D341Med (cell line): Measurements from ENCODE around the gene KAZN.
A peak's percentile ranks its signal among the peaks of the same experiment; 100 is the strongest.

ENCODE experiments used
- DNase-seq: peaks from one replicate; pipeline ENCODE4 v3.0.0; 2012; ENCODE audit warnings: low spot score

Gene KAZN

GRCh38 chr1:15094719-15095495, 496.4 kb downstream of the KAZN start:
- DNase-seq: no peak

- no peak for DNase-seq
Observed at GRCh38 chr1:15095496-15095875, 497.0 kb downstream of the KAZN start.

- no peak for DNase-seq
Observed at GRCh38 chr1:15096293-15096692, 497.8 kb downstream of the KAZN start.

GRCh38 chr1:15098176-15099125, 500.0 kb downstream of the KAZN start:
- no peak for DNase-seq

GRCh38 chr1:15099441-15100120, 501.1 kb downstream of the KAZN start:
- DNase-seq: no peak

- DNase-seq: peak; percentile 72
Observed at GRCh38 chr1:15100121-15100879, 501.8 kb downstream of the KAZN start.

- DNase-seq: no peak
Observed at GRCh38 chr1:15100880-15101760, 502.6 kb downstream of the KAZN start.

GRCh38 chr1:15101801-15102200, 503.3 kb downstream of the KAZN start:
- DNase-seq: no peak

- DNase-seq: no peak
Observed at GRCh38 chr1:15102646-15103045, 504.2 kb downstream of the KAZN start.

- no peak for DNase-seq
Observed at GRCh38 chr1:15103211-15103610, 504.7 kb downstream of the KAZN start.

- no peak for DNase-seq
Observed at GRCh38 chr1:15103906-15104305, 505.4 kb downstream of the KAZN start.

GRCh38 chr1:15104768-15105167, 506.3 kb downstream of the KAZN start:
- no peak for DNase-seq

- DNase-seq: no peak
Observed at GRCh38 chr1:15106608-15107007, 508.1 kb downstream of the KAZN start.

- no peak for DNase-seq
Observed at GRCh38 chr1:15107058-15107687, 508.7 kb downstream of the KAZN start.

GRCh38 chr1:15107911-15108310, 509.4 kb downstream of the KAZN start:
- no peak for DNase-seq

- no peak for DNase-seq
Observed at GRCh38 chr1:15110128-15110866, 511.8 kb downstream of the KAZN start.

GRCh38 chr1:15110867-15111230, 512.4 kb downstream of the KAZN start:
- no peak for DNase-seq

GRCh38 chr1:15113146-15113545, 514.7 kb downstream of the KAZN start:
- no peak for DNase-seq

GRCh38 chr1:15114884-15115283, 516.4 kb downstream of the KAZN start:
- no peak for DNase-seq
